NCI-H446 treated with DMSO at 0.1 percent for 48 hours (cell line): Measurements from ENCODE around the gene GAGE10.
"Not testable (repeated sequence)": the region's sequence is repeated elsewhere in the genome, so short reads cannot be mapped to it uniquely, and the experiment has no call there.

Source experiments
- DNase-seq: peaks from one replicate; lab custom pipeline; 2025; lab: John Stamatoyannopoulos, UW

Gene GAGE10

GRCh38 chrX:49323735-49324134, 20.3 kb downstream of the GAGE10 start:
- DNase-seq = not testable (repeated sequence)

GRCh38 chrX:49330421-49330820, 27.0 kb downstream of the GAGE10 start:
- DNase-seq = not testable (repeated sequence)

GRCh38 chrX:49331282-49331681, 27.8 kb downstream of the GAGE10 start, which contains the start of gene GAGE13:
TSS of gene GAGE13 (plus strand) at chrX:49331582. CDS start at chrX:49332738, 1,156 bp downstream.
- not testable (repeated sequence) for DNase-seq

GRCh38 chrX:49331841-49332240, 28.4 kb downstream of the GAGE10 start:
- DNase-seq = not testable (repeated sequence)

GRCh38 chrX:49341449-49341848, 38.0 kb downstream of the GAGE10 start:
- DNase-seq = not testable (repeated sequence)

GRCh38 chrX:49344496-49345175, 41.2 kb downstream of the GAGE10 start:
- DNase-seq = not testable (repeated sequence)

GRCh38 chrX:49345402-49345801, 42.0 kb downstream of the GAGE10 start:
- not testable (repeated sequence) for DNase-seq

- not testable (repeated sequence) for DNase-seq
Observed at GRCh38 chrX:49346150-49346549, 42.7 kb downstream of the GAGE10 start.
